AG09319 (cell line): ENCODE measurements around the gene VWA3A.

Source experiments
- DNase-seq: peaks from one replicate; pipeline ENCODE4 v3.0.0-alpha.2; 2010; ENCODE audit warnings: low read depth; ENCODE audit errors: extremely low read depth
- CTCF ChIP-seq: IDR thresholded peaks from 2 replicates; pipeline ENCODE4 v1.5.1; 2011; ENCODE audit warnings: low read depth, mild to moderate bottlenecking, inconsistent platforms, low read length, moderate library complexity

Gene VWA3A

GRCh38 chr16:22198547-22199293, 106.4 kb downstream of the VWA3A start:
- no peak for DNase-seq

DNA sequence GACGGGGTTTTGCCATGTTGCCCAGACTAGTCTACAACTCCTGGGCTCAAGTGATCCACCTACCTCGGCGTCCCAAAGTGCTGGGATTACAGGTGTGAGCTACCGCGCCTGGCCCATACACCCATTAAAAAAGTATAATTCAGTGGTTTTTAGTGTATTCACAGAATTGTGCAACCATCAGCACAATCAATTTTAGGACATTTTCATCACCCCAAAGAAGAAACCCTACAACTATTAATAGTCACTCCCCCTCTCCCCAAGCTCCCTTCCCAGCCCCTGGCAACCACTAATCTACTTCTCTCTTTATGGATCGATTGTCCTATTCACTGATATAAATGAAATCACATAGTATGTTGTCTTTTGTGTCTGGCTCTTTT, 109.9 kb downstream of the VWA3A start:
- DNase-seq: no peak
- TF ChIP-seq CTCF: no peak

More at GRCh38 chr16:22198547-22199293, 106.4 kb downstream of the VWA3A start:
- no peak; the same call in 1 of the 2 replicates for TF ChIP-seq CTCF

GRCh38 chr16:22203091-22203490, 110.8 kb downstream of the VWA3A start:
- TF ChIP-seq CTCF: no peak

DNA sequence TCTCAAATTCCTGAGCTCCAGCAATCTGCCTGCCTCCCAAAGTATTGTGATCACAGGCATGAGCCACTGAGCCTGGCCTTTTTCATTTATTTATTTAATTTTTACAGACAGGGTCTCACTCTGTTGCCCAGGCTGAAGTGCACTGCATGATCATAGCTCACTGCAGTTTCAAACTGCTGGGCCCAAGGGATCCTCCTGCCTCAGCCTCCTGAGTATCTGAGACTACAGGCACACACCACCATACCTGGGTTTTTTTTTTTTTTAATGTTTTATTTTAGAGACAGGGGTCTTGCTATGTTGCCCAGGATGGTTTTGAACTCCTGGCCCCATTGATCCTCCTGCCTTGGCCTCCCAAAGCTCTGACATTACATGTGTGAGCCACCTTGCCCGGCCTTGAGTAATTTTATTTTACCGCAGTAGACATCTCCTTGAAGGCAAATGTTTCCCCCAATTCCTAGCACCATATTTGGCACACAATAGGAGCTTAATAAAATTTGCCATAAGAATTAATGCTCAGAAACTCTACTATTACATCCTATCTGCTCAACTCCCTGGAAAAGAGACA, 111.8 kb downstream of the VWA3A start:
- no peak for TF ChIP-seq CTCF
- DNase-seq: no peak

More at GRCh38 chr16:22203091-22203490, 110.8 kb downstream of the VWA3A start:
- DNase-seq: no peak

DNA sequence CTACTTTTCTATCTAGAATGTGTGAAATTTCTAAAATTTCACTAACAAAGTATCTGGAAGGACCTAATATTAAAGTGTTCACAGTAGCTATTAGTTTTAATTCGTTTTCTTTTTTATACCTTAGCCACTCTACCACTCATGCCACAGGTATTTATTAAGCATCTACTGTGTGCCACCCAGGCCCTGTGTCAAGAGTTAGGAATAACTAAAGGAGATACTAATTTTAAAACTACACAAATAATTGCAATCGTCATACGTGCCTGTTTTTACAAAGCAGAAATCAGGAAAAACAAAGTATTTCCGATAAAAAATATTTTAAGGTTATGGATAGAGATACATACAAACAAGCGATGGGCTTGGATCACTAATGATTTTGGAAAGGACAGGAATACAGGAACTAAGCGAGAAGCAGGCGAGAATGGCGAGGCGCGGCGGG, 113.3 kb downstream of the VWA3A start:
- DNase-seq: no peak
- no peak for TF ChIP-seq CTCF

DNA sequence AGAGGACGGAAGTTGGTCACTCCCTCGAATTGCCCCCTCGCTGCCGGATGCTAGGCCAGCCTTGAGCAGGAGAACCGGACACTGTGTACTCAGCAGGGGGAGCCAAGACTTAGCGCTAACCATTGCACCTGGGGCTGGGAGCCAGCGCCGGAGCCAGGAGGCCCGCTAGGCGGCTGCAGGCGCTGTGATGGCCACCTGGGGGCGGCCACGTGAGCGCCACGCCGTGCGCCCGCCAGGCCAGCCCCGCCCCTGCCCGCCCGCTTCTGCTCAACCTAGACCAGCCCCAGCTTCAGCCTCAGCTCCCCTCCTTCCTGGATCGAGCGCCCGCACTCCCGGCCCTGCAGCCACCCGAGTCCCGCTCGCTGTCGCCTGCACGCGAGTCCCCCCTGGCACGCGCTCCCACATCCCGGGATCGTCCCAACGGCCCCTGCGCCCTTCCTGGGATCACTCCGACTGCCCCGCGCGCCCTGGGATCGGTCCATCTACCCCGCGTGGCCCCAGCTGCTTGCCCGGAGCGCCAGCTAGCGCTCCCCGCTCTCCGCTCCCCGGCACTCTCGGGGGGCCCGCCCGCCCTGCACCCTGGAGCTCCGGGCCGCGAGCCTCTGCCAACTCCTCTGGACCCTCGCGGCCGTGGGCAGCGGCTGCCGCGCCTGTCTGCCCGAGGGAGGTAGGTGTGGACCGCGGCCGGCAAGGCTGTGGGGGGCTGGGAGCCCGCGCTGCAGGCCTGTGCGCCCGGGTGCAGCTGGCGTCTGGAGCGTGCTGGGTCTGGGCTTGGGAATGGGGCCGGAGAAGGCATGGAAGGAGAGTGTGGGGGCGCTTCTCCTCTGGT, 113.9 kb downstream of the VWA3A start, which contains the start of gene EEF2K:
TSS of gene EEF2K (plus strand) at position 266 of the 829 bp plus-strand sequence. CDS start 19,452 bp downstream, outside the sequence.
- DNase-seq: peak; percentile 88
- TF ChIP-seq CTCF: peak; percentile 59
